HFFc6 (cell line): ENCODE results near the gene IQCH. TPM values are rescaled to one million over a fixed set of nuclear protein-coding genes. Genes with fewer than 3 reads are reported as not detected.

Source experiments
- DNase-seq: peaks from one replicate; pipeline ENCODE4 v3.0.0-alpha.2; 2018
- H3K27ac Mint-ChIP-seq: 2 replicates; pipeline ENCODE4 v1.8.0; 2020; ENCODE audit warnings: mild to moderate bottlenecking, mixed read lengths
- H3K27me3 Mint-ChIP-seq: 2 replicates; pipeline ENCODE4 v1.8.0; 2021; ENCODE audit warnings: mild to moderate bottlenecking, moderate library complexity, mixed read lengths; ENCODE audit not compliant: insufficient read depth
- H3K36me3 Mint-ChIP-seq: 2 replicates; pipeline ENCODE4 v1.8.0; 2021; ENCODE audit warnings: low read depth, mixed read lengths
- H3K4me1 Mint-ChIP-seq: 2 replicates; pipeline ENCODE4 v1.8.0; 2020; ENCODE audit warnings: low read depth, mixed read lengths
- H3K4me3 Mint-ChIP-seq: 2 replicates; pipeline ENCODE4 v1.8.0; 2020; ENCODE audit warnings: mild to moderate bottlenecking, moderate library complexity, mixed read lengths
- H3K9me3 Mint-ChIP-seq: 2 replicates; pipeline ENCODE4 v1.8.0; 2020; ENCODE audit warnings: mild to moderate bottlenecking, mixed read lengths
- total RNA-seq, 6 experiments: library from RNA; stranded (reverse); fragmentation: NEBNext Ultra II Directional; extraction: Animal tissue kit (Norgen Biotek cat#: 25700); gene quantifications; 2 replicates in 1 of 6; 3 replicates in 5 of 6; pipeline ENCODE4 v1.2.3, GENCODE V29; 2021
- TF ChIP-seq, protein P1 (sequence below): fragments of 200-600 bp; sonication (generic); IDR thresholded peaks from 2 replicates; pipeline ENCODE4 v1.5.0; 2021; ENCODE audit warnings: antibody characterized with exemption, mild to moderate bottlenecking

The IQCH gene
- total RNA-seq, 6 experiments from 2014 or later = 1.1 to 2.2 (median 1.5) TPM

GRCh38 chr15:67215102-67215501 lies 39.5 kb upstream of the IQCH start:
- H3K27me3 Mint-ChIP-seq = no peaks in the 10 kb centered on the region

DNA sequence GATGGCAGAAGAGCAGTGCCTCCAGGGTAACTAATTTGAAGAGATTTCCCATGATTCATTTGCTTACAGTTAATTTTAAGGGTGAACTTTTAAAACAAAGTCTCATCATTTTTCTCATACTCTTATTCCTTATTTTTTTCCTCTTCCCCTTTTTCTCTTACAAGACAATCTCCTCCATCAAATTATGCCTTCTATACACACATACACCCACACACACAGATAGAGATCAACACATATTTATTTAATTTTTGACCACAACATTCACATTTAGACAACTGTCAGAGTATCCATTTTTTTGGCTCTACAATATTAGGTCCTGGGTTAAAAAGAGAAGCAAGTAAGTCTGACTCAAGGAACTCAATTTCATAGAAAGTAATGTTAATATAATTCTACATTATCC lies 37.7 kb upstream of the IQCH start:
- H3K4me1 Mint-ChIP-seq = peaks cover 27% of the 10 kb centered on the region

More at GRCh38 chr15:67215102-67215501, 39.5 kb upstream of the IQCH start:
- Mint-ChIP-seq H3K9me3 (no peaks in the 10 kb centered on the region), H3K4me1 (peaks cover 27% of the 10 kb centered on the region), H3K4me3 (no peak overlapping the region), H3K36me3 (peaks cover 29% of the 10 kb centered on the region), H3K27ac (no peak overlapping the region)
- DNase-seq = no peak
- TF ChIP-seq, protein P1, sequence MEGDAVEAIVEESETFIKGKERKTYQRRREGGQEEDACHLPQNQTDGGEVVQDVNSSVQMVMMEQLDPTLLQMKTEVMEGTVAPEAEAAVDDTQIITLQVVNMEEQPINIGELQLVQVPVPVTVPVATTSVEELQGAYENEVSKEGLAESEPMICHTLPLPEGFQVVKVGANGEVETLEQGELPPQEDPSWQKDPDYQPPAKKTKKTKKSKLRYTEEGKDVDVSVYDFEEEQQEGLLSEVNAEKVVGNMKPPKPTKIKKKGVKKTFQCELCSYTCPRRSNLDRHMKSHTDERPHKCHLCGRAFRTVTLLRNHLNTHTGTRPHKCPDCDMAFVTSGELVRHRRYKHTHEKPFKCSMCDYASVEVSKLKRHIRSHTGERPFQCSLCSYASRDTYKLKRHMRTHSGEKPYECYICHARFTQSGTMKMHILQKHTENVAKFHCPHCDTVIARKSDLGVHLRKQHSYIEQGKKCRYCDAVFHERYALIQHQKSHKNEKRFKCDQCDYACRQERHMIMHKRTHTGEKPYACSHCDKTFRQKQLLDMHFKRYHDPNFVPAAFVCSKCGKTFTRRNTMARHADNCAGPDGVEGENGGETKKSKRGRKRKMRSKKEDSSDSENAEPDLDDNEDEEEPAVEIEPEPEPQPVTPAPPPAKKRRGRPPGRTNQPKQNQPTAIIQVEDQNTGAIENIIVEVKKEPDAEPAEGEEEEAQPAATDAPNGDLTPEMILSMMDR = no peak

DNA sequence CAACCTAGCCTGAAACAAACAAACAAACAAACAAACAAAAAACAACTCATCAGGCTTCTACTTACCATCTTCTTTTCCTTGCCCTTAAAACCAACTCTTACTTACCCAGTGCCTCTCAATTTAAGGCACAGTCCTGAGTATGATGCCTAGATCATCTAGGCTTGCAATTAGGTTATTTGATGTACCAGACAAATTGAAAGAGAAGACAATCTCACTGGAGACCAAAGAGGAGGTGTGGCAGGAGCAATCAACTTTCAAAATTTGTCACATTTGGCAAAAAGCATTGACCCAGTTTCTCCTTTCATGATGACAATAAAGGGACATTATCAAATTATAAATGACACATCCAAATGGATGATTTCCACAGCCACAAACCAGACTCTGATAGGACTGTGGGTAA lies 36.2 kb upstream of the IQCH start:
- Mint-ChIP-seq H3K27me3 (no peaks in the 10 kb centered on the region), H3K9me3 (no peaks in the 10 kb centered on the region), H3K36me3 (peaks cover 29% of the 10 kb centered on the region), H3K4me3 (no peak overlapping the region), H3K4me1 (peaks cover 18% of the 10 kb centered on the region), H3K27ac (no peak overlapping the region)
- TF ChIP-seq, protein P1 = no peak
- no peak for DNase-seq

More for the DNA sequence above, 37.7 kb upstream of the IQCH start:
- TF ChIP-seq, protein P1 = no peak
- peaks cover 29% of the 10 kb centered on the region for H3K36me3 Mint-ChIP-seq
- H3K9me3 Mint-ChIP-seq = no peaks in the 10 kb centered on the region
- peak overlapping the region; percentile 28 for H3K27ac Mint-ChIP-seq
- no peaks in the 10 kb centered on the region for H3K27me3 Mint-ChIP-seq
- H3K4me3 Mint-ChIP-seq = no peak overlapping the region
- DNase-seq = no peak

DNA sequence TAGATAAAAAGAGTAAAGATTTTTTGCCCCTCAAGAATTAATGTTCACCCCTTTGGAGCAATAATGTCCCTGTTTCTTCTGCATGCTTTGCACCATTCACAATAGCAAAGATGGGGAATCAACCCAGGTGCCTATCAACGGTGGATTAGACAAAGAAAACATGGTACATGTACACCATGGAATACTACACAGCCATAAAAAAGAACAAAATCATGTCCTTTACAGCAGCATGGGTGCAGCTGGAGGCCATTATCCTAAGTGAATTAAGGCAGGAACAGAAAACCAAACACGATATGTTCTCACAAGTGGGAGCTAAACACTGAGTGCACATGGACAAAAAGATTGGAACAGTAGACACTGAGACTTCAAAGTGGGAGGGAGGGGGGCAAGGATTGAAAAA lies 35.3 kb upstream of the IQCH start:
- Mint-ChIP-seq H3K9me3 (no peaks in the 10 kb centered on the region), H3K4me1 (peaks cover 18% of the 10 kb centered on the region), H3K36me3 (peaks cover 29% of the 10 kb centered on the region), H3K4me3 (no peak overlapping the region), H3K27ac (no peak overlapping the region), H3K27me3 (no peaks in the 10 kb centered on the region)
- DNase-seq = no peak
- TF ChIP-seq, protein P1 = no peak

- peaks cover 29% of the 10 kb centered on the region for H3K4me1 Mint-ChIP-seq
- no peaks in the 10 kb centered on the region for H3K27me3 Mint-ChIP-seq
- no peak overlapping the region for H3K27ac Mint-ChIP-seq
- H3K4me3 Mint-ChIP-seq = no peak overlapping the region
- TF ChIP-seq, protein P1 = no peak
- no peak for DNase-seq
- H3K36me3 Mint-ChIP-seq = peaks cover 24% of the 10 kb centered on the region
- H3K9me3 Mint-ChIP-seq = no peaks in the 10 kb centered on the region
Observed at GRCh38 chr15:67224889-67225288, 29.7 kb upstream of the IQCH start.

DNA sequence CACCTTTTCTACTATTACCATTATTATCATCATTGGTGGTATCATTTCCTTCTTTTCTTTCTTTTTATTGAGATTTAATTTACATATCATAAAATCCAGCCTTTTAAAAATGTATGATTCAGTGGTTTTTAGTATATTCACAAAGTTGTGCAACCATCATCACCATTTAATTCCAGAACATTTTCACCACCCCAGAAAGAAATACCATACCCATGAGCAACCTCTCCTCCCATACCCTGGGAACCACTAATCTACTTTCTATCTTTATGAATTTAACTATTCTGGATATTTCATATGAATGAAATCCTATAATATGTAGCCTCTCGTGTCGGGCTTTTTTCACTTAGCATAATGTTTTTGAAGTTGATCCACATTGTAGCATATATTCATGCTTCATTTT lies 29.2 kb upstream of the IQCH start:
- Mint-ChIP-seq H3K4me1 (peaks cover 29% of the 10 kb centered on the region), H3K27ac (peak overlapping the region; percentile 72; the same call in 1 of the 2 replicates), H3K27me3 (no peaks in the 10 kb centered on the region), H3K36me3 (peaks cover 27% of the 10 kb centered on the region), H3K4me3 (no peak overlapping the region), H3K9me3 (no peaks in the 10 kb centered on the region)
- TF ChIP-seq, protein P1 = no peak
- DNase-seq = peak; percentile 54
